ENCODE results near the gene TSTD1. TPM values are rescaled to one million over a fixed set of nuclear protein-coding genes. Genes with fewer than 3 reads are reported as not detected.

TSTD1 gene
- total RNA-seq, 2 experiments from 2014 or later: 70.8 to 78.7 TPM

GRCh38 chr1:161074676-161075368 is 36.1 kb upstream of the TSTD1 start:
- no peak overlapping the region for H3K4me3 Mint-ChIP-seq
- H3K27ac Mint-ChIP-seq: no peak overlapping the region
- ATAC-seq (no peak), DNase-seq (no peak)
- H3K27me3 Mint-ChIP-seq: no peaks in the 10 kb centered on the region
- H3K36me3 Mint-ChIP-seq (ENCODE audit: low read depth): no peaks in the 10 kb centered on the region
- intact Hi-C loops (cut with micrococcal nuclease): no loop called here
- ChIA-PET POLR2A (interaction anchor here (1.0 to 1.5 kb wide), 3 partner anchors 18 to 58 kb away, joined by 3 to 5 read pairs (median 4); partner anchors contain the start of gene DEDD), CTCF (interaction anchor here (1.5 to 11.1 kb wide), 2 partner anchors 22 to 77 kb away, joined by 4 to 200 read pairs; partner anchors contain the start of gene KLHDC9)
- no peak for TF ChIP-seq CTCF (IDR thresholded peaks at IDR 0.05)
- no peaks in the 10 kb centered on the region for H3K9me3 Mint-ChIP-seq
- H3K4me1 Mint-ChIP-seq (ENCODE audit: low read depth): peaks cover 24% of the 10 kb centered on the region

GRCh38 chr1:161073474-161074121 is 34.8 kb upstream of the TSTD1 start:
- H3K36me3 Mint-ChIP-seq (ENCODE audit: low read depth): peaks cover 5% of the 10 kb centered on the region
- POLR2A ChIA-PET: interaction anchor here (0.6 to 1.5 kb wide), 6 partner anchors 15 to 59 kb away, joined by 3 to 5 read pairs (median 4); partner anchors contain the start of genes DEDD, KLHDC9 and USF1
- intact Hi-C loops (cut with micrococcal nuclease): no loop called here

GRCh38 chr1:161072751-161073449 is 34.1 kb upstream of the TSTD1 start:
- Mint-ChIP-seq H3K36me3 (ENCODE audit: low read depth) (peaks cover 12% of the 10 kb centered on the region), H3K27ac (no peak overlapping the region), H3K4me1 (ENCODE audit: low read depth) (peaks cover 26% of the 10 kb centered on the region), H3K27me3 (no peaks in the 10 kb centered on the region), H3K4me3 (no peak overlapping the region), H3K9me3 (no peaks in the 10 kb centered on the region)
- ChIA-PET POLR2A (interaction anchor here (0.6 to 5.3 kb wide), 7 partner anchors 9 to 44 kb away, joined by 3 to 57 read pairs (median 4); partner anchors contain the start of genes KLHDC9 and USF1), CTCF (interaction anchor here (1.0 to 11.1 kb wide), 8 partner anchors 12 to 64 kb away, joined by 3 to 200 read pairs (median 5); partner anchors contain the start of genes KLHDC9 and USF1)
- intact Hi-C loops (cut with micrococcal nuclease): no loop called here
- ATAC-seq (no peak), DNase-seq (no peak)
- no peak for TF ChIP-seq CTCF (IDR thresholded peaks at IDR 0.05)

More at GRCh38 chr1:161073474-161074121, 34.8 kb upstream of the TSTD1 start:
- ATAC-seq (no peak), DNase-seq (peak; percentile 33)
- peak overlapping the region; percentile 1 for H3K27ac Mint-ChIP-seq
- no peaks in the 10 kb centered on the region for H3K9me3 Mint-ChIP-seq
- CTCF ChIA-PET: interaction anchor here (0.8 to 11.1 kb wide), 5 partner anchors 12 to 67 kb away, joined by 3 to 200 read pairs (median 4); partner anchors contain the start of gene KLHDC9
- no peak overlapping the region for H3K4me3 Mint-ChIP-seq
- peaks cover 25% of the 10 kb centered on the region for H3K4me1 Mint-ChIP-seq (ENCODE audit: low read depth)
- no peak for TF ChIP-seq CTCF (IDR thresholded peaks at IDR 0.05)
- H3K27me3 Mint-ChIP-seq: no peaks in the 10 kb centered on the region

DNA sequence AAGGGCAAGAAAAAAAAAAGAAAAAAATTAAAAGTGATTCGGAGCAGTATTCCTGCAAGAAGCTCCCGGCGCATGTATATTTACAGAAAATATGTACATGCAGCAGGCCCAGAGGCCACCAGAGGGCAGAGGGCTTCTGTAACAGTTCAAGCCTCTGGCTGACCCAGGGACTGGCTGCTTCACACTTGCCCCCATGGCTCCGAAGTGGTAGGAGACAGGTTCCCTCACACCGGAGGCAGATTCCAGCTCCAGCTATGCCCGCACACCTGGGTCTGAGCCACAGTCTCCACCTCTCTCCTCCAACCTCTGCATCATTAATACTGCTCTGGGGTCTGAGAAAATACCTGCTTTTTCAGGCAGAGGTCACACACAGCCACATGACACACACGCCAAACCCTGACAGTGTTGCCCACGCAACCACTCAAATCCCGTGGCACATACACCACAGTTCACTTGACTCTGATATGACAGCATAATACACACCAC is 33.2 kb upstream of the TSTD1 start:
- ChIA-PET CTCF (interaction anchor here (0.6 to 11.1 kb wide), 23 partner anchors 10 to 110 kb away, joined by 3 to 200 read pairs (median 4); partner anchors contain the start of genes DEDD, KLHDC9, NECTIN4 and NIT1), POLR2A (interaction anchor here (0.6 to 5.3 kb wide), 9 partner anchors 10 to 94 kb away, joined by 3 to 57 read pairs (median 4); partner anchors contain the start of genes KLHDC9, NECTIN4, UFC1 and USF1)
- Mint-ChIP-seq H3K4me1 (ENCODE audit: low read depth) (peaks cover 34% of the 10 kb centered on the region), H3K27me3 (no peaks in the 10 kb centered on the region), H3K4me3 (no peak overlapping the region), H3K9me3 (no peaks in the 10 kb centered on the region), H3K36me3 (ENCODE audit: low read depth) (peaks cover 20% of the 10 kb centered on the region), H3K27ac (peak overlapping the region; percentile 30)
- ATAC-seq (no peak), DNase-seq (peak; percentile 81)
- intact Hi-C loops (cut with micrococcal nuclease): no loop called here
- peak; percentile 81 for TF ChIP-seq CTCF (IDR thresholded peaks at IDR 0.05)
